ENCODE measurements around the gene HSPH1.

GRCh38 chr13:31161557-31162150 is at the start of gene HSPH1:
- TF ChIP-seq CTCF (IDR thresholded peaks at IDR 0.05) (peak in 3 of 4 experiments; percentile 5 to 23 (median 20)), POLR2A (IDR thresholded peaks at IDR 0.05) (peak; percentile 65 to 78), EP300 (IDR thresholded peaks at IDR 0.05) (no peak), POLR2AphosphoS5 (IDR thresholded peaks at IDR 0.05) (peak; percentile 93)

Data from gastroesophageal sphincter (tissue), 3 donors.